ENCODE data around the gene RPS6KA1. TPM values are rescaled to one million over a fixed set of nuclear protein-coding genes. Genes with fewer than 3 reads are reported as not detected.

Gene RPS6KA1
- total and polyA plus RNA-seq, 9 of the 15 experiments (the other 6 are each of a cell fraction or from before 2014, with no cell fraction given), result 2.4 to 61.0 (median 35.5) TPM

GRCh38 chr1:26536521-26536920 lies 7.0 kb downstream of the RPS6KA1 start:
- intact Hi-C loops (cut with micrococcal nuclease) (no loop called here), in situ Hi-C loops (cut with MboI) (no loop called here)
- BruUV-seq (replicated peaks), result no TSS peak
- H3K36me3 ChIP-seq (ENCODE audit: control insufficient read depth, insufficient read depth, low read length), result peaks cover 53% of the 10 kb centered on the region
- FAIRE-seq (no peak), ATAC-seq (no peak), DNase-seq (ENCODE audit: extremely low read depth in 1 of 4, low spot score in 3 of 4) (no peak)
- peaks cover 27% of the 10 kb centered on the region for H3K79me2 ChIP-seq (ENCODE audit: control insufficient read depth, insufficient read depth, low read length)
- H3K4me2 ChIP-seq (ENCODE audit: insufficient read depth, low read length), result no peak overlapping the region
- 94% methylated on average over 2 of the region's 2 CpGs for WGBS (ENCODE audit: insufficient coverage, low coverage, missing lambda C conversion rate)
- H3K9ac ChIP-seq (ENCODE audit: insufficient read depth in 1 of 2, low read depth in 2 of 2, low read length in 2 of 2), result no peak overlapping the region
- peaks cover 19 to 24% of the 10 kb centered on the region in 2 experiments for H3K4me1 ChIP-seq (replicated peaks in 1 of 2; ENCODE audit: control insufficient read depth in 2 of 2, insufficient read depth in 2 of 2, low read length in 2 of 2)
- peaks cover 6% of the 10 kb centered on the region; the same call in 1 of the 2 replicates for H4K20me1 ChIP-seq (replicated peaks; ENCODE audit: control insufficient read depth, insufficient read depth, low read length)
- no peak overlapping the region for H3K27ac ChIP-seq (ENCODE audit: extremely low read depth, low read depth, low read length)
- H3K9me1 ChIP-seq (ENCODE audit: control insufficient read depth, insufficient read depth, low read length), result no peaks in the 10 kb centered on the region
- H3K9me3 ChIP-seq (replicated peaks; ENCODE audit: control insufficient read depth, insufficient read depth, low read depth, low read length), result no peaks in the 10 kb centered on the region
- no peak for TF ChIP-seq ZNF347 (CRISPR knock-in tag; IDR thresholded peaks at IDR 0.05; ENCODE audit: low read depth)
- TF ChIP-seq TRIM25 (IDR thresholded peaks at IDR 0.05; ENCODE audit: borderline replicate concordance), result no peak
- TF ChIP-seq TCFL5 (CRISPR knock-in tag; conservative IDR thresholded peaks at IDR 0.05), result no peak
- TF ChIP-seq PREB (CRISPR knock-in tag; IDR thresholded peaks at IDR 0.05), result no peak
- no peak for TF ChIP-seq CBX5 (IDR thresholded peaks at IDR 0.05; ENCODE audit: borderline replicate concordance, low read depth)
- no peak for TF ChIP-seq ATF3 (IDR thresholded peaks at IDR 0.05)
- no peak for TF ChIP-seq ATF3 (CRISPR knock-in tag; conservative IDR thresholded peaks at IDR 0.05)
- TF ChIP-seq MBD2 (IDR thresholded peaks at IDR 0.05; ENCODE audit: borderline replicate concordance, low read depth), result no peak
- TF ChIP-seq MYNN (IDR thresholded peaks at IDR 0.05), result no peak
- TF ChIP-seq MYNN (CRISPR knock-in tag; IDR thresholded peaks at IDR 0.05), result no peak
- TF ChIP-seq HINFP (tag; conservative IDR thresholded peaks at IDR 0.05; ENCODE audit: low read depth), result no peak
- no peak for TF ChIP-seq ZBTB5 (IDR thresholded peaks at IDR 0.05)
- TF ChIP-seq, protein P1, sequence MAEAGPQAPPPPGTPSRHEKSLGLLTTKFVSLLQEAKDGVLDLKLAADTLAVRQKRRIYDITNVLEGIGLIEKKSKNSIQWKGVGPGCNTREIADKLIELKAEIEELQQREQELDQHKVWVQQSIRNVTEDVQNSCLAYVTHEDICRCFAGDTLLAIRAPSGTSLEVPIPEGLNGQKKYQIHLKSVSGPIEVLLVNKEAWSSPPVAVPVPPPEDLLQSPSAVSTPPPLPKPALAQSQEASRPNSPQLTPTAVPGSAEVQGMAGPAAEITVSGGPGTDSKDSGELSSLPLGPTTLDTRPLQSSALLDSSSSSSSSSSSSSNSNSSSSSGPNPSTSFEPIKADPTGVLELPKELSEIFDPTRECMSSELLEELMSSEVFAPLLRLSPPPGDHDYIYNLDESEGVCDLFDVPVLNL (CRISPR knock-in tag; IDR thresholded peaks at IDR 0.05; ENCODE audit: low read depth), result no peak
- TF ChIP-seq HNRNPUL1 (IDR thresholded peaks at IDR 0.05; ENCODE audit: low read length), result no peak
- no peak for TF ChIP-seq SP2 (IDR thresholded peaks at IDR 0.05; ENCODE audit: extremely low read depth, low read depth, low read length, poor library complexity, severe bottlenecking)
- ChIA-PET POLR2A (interaction anchor here (1.0 kb wide), 1 partner anchor 20 kb away, joined by 5 read pairs; no protein-coding TSS in a partner anchor), CTCF (ENCODE audit: low intra/inter-chr PET ratio) (no interaction called here)
- H3K27me3 ChIP-seq (ENCODE audit: control insufficient read depth in 2 of 2, insufficient read depth in 2 of 2, low read length in 2 of 2), result no peaks in the 10 kb centered on the region
- H3K4me3 ChIP-seq, result no peak overlapping the region
- H2AFZ ChIP-seq (ENCODE audit: low read depth, low read length), result no peak overlapping the region
